ENCODE data around the gene ACIN1. TPM values are rescaled to one million over a fixed set of nuclear protein-coding genes. Genes with fewer than 3 reads are reported as not detected.

Gene ACIN1
- total RNA-seq, 2 experiments from 2014 or later, result 282 to 288 TPM

DNA sequence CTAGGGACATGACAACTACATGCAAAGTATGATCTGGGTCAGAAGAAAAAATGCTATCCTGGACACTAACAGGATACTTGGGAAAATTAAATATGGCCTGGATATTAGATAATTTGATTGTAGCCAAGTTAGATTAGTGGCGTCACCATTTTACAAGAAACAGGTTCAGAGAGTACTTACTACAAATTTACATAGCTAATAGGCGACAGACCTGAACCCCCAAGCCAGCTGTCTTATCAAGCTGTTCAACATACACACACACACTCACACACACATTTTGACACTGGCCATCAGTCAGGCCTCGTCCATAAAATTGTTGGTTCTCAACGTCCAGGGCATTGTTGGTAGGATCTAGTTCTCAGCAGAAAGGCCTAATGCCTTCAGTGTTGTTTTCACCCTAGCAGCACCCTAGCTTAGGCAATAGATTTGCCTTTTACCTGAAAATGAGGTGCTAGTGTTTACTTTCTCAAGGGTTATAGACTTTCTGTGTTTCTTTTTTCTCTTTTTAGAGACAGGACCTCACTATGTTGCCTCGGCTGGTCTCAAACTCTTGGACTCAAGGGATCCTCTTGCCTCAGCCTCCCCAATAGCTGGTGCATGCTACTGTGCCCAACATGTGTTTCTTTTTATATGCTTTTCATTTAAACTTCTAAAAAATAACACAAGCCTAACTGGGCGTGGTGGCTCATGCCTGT, 81.7 kb downstream of the ACIN1 start:
- POLR2A ChIA-PET, result interaction anchor here (1.1 to 1.5 kb wide), 3 partner anchors 8 to 12 kb away, joined by 3 to 7 read pairs (median 5); no protein-coding TSS in a partner anchor
- Mint-ChIP-seq H3K27me3 (no peaks in the 10 kb centered on the region), H3K4me1 (ENCODE audit: low read depth) (peaks cover 27% of the 10 kb centered on the region), H3K4me3 (peak overlapping the region; percentile 16), H3K9me3 (no peaks in the 10 kb centered on the region), H3K27ac (peak overlapping the region; percentile 18), H3K36me3 (ENCODE audit: low read depth) (no peaks in the 10 kb centered on the region)
- TF ChIP-seq, protein P1, sequence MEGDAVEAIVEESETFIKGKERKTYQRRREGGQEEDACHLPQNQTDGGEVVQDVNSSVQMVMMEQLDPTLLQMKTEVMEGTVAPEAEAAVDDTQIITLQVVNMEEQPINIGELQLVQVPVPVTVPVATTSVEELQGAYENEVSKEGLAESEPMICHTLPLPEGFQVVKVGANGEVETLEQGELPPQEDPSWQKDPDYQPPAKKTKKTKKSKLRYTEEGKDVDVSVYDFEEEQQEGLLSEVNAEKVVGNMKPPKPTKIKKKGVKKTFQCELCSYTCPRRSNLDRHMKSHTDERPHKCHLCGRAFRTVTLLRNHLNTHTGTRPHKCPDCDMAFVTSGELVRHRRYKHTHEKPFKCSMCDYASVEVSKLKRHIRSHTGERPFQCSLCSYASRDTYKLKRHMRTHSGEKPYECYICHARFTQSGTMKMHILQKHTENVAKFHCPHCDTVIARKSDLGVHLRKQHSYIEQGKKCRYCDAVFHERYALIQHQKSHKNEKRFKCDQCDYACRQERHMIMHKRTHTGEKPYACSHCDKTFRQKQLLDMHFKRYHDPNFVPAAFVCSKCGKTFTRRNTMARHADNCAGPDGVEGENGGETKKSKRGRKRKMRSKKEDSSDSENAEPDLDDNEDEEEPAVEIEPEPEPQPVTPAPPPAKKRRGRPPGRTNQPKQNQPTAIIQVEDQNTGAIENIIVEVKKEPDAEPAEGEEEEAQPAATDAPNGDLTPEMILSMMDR (IDR thresholded peaks at IDR 0.05), result no peak
- intact Hi-C loops (cut with DNase I, micrococcal nuclease), result no loop called here
- CTCF ChIA-PET, result interaction anchor here (1.1 to 1.9 kb wide), 2 partner anchors 18 to 56 kb away, joined by 4 to 8 read pairs; no protein-coding TSS in a partner anchor
- ATAC-seq (ENCODE audit: poor library complexity) (no peak), DNase-seq (no peak)
- H3K9me3 ChIP-seq (ENCODE audit: control insufficient read depth in 1 of 2, insufficient read depth in 1 of 2, low read length in 2 of 2), result no peaks in the 10 kb centered on the region
- no peaks in the 10 kb centered on the region for H3K36me3 ChIP-seq (ENCODE audit: insufficient read depth, low read length)
- no peak overlapping the region for H3K27ac ChIP-seq (ENCODE audit: low read depth in 1 of 2, low read length in 2 of 2)
- H3K4me1 ChIP-seq (ENCODE audit: insufficient read depth, low read length), result peaks cover 9% of the 10 kb centered on the region
- no peak overlapping the region for H3K4me3 ChIP-seq (ENCODE audit: low read length)
- no peaks in the 10 kb centered on the region for H3K27me3 ChIP-seq (ENCODE audit: control insufficient read depth in 1 of 2, insufficient read depth in 2 of 2, low read length in 2 of 2)

DNA sequence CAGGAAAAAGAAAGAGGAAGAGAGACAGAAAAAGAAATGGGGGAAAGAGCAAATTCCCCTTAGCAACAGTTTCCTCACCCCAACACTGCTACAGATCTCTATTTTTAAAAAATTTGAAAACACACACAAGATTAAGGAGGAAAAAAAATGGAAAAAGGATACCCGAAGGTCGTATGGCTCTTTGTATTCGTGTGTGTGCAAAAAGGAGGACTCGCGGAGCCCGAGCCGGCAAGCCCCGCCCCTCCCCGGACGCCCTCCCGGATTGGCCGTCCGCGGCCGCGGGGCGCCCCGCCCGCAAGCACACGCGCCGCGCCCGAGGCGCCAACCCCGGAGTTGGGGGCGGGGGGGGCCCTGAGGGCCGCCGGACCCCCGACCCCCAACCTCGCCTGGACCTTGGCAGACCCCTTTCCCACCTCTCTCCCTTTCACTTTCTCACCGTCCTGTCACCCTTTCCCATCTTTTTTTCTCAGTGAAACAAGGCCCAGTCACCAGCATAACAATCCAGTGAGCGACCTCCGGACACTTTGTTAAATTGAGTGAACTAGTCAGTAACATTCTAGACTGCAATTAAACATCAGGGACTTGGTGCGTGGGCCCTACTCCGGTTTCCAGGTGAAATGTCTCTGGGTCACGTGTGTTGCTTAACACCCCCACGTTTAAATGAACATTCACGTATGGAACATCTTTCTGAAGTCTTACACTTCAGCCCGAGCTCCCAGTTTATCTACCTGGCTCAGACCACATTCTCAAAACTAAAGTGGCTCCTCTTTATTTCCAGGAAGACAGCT, 84.8 kb downstream of the ACIN1 start, which contains the start of gene C14orf93:
TSS of gene C14orf93 (minus strand) at position 205 of the 788 bp plus-strand sequence. CDS start 11,120 bp downstream, outside the sequence.
- Mint-ChIP-seq H3K9me3 (no peaks in the 10 kb centered on the region), H3K27ac (peak within 1 kb of the TSS; percentile 93), H3K27me3 (no peaks in the 10 kb centered on the region), H3K4me1 (ENCODE audit: low read depth) (peaks cover 48% of the 10 kb centered on the region), H3K36me3 (ENCODE audit: low read depth) (no peaks in the 10 kb centered on the region), H3K4me3 (peak within 1 kb of the TSS; percentile 95)
- DNase-seq (peak; percentile 59 to 87 (median 78)), ATAC-seq (ENCODE audit: poor library complexity) (peak; percentile 21)
- intact Hi-C loops (cut with DNase I, micrococcal nuclease), result loop anchor here (1.0 kb wide), 2 partner anchors 10 to 25 kb away; no protein-coding TSS in a partner anchor
- Histone ChIP-seq H3K27ac (ENCODE audit: low read depth in 1 of 2, low read length in 2 of 2) (peak within 1 kb of the TSS; percentile 59 to 70), H3K36me3 (ENCODE audit: insufficient read depth, low read length) (no peaks in the 10 kb centered on the region), H3K9me3 (ENCODE audit: control insufficient read depth in 1 of 2, insufficient read depth in 1 of 2, low read length in 2 of 2) (no peaks in the 10 kb centered on the region), H3K4me1 (ENCODE audit: insufficient read depth, low read length) (peaks cover 26% of the 10 kb centered on the region), H3K4me3 (ENCODE audit: low read length) (peak within 1 kb of the TSS; percentile 70), H3K27me3 (ENCODE audit: control insufficient read depth in 1 of 2, insufficient read depth in 2 of 2, low read length in 2 of 2) (no peaks in the 10 kb centered on the region)
- TF ChIP-seq, protein P1 (IDR thresholded peaks at IDR 0.05), result no peak
- CTCF ChIA-PET, result interaction anchor here (0.7 to 1.2 kb wide), 2 partner anchors 14 to 24 kb away, joined by 3 to 5 read pairs; no protein-coding TSS in a partner anchor
- POLR2A ChIA-PET, result interaction anchor here (0.7 to 1.3 kb wide), 9 partner anchors 11 to 85 kb away, joined by 3 to 7 read pairs (median 4); partner anchors contain the start of genes ACIN1, AJUBA, C14orf119 and PSMB5

DNA sequence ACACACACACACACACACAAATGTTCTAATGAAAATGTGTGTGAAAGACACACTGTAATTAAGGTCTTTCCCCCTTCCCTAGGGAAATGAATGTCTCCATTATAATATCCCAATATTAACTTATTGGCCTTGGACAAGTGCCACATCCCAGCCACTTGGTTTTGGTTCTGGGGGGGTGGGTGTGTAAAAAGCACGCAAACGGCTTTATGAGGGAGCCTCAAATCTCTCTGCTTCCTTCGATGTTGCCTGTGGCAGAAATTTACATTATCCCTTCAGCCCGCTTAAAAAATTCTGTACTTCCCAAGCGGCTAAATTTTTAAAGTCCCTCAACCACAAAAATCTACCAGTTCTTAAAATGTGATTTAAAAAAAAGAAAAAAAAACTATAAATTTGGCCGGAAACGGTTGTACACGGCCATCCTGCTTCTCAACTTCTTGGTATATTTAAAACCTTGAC, 85.4 kb downstream of the ACIN1 start:
- ATAC-seq (ENCODE audit: poor library complexity) (no peak), DNase-seq (no peak)
- Histone ChIP-seq H3K27ac (ENCODE audit: low read depth in 1 of 2, low read length in 2 of 2) (peak overlapping the region; percentile 56 to 59), H3K9me3 (ENCODE audit: control insufficient read depth in 1 of 2, insufficient read depth in 1 of 2, low read length in 2 of 2) (no peaks in the 10 kb centered on the region), H3K36me3 (ENCODE audit: insufficient read depth, low read length) (no peaks in the 10 kb centered on the region), H3K4me1 (ENCODE audit: insufficient read depth, low read length) (peaks cover 26% of the 10 kb centered on the region), H3K4me3 (ENCODE audit: low read length) (peak overlapping the region; percentile 70), H3K27me3 (ENCODE audit: control insufficient read depth in 1 of 2, insufficient read depth in 2 of 2, low read length in 2 of 2) (no peaks in the 10 kb centered on the region)
- intact Hi-C loops (cut with DNase I, micrococcal nuclease), result no loop called here
- Mint-ChIP-seq H3K9me3 (no peaks in the 10 kb centered on the region), H3K27me3 (no peaks in the 10 kb centered on the region), H3K36me3 (ENCODE audit: low read depth) (no peaks in the 10 kb centered on the region), H3K27ac (peak overlapping the region; percentile 93), H3K4me1 (ENCODE audit: low read depth) (peaks cover 52% of the 10 kb centered on the region), H3K4me3 (peak overlapping the region; percentile 95)
- CTCF ChIA-PET, result interaction anchor here (1.1 kb wide), 1 partner anchor 23 kb away, joined by 4 read pairs; no protein-coding TSS in a partner anchor
- TF ChIP-seq, protein P1 (IDR thresholded peaks at IDR 0.05), result no peak
- POLR2A ChIA-PET, result interaction anchor here (3.9 kb wide), 1 partner anchor 11 kb away, joined by 71 read pairs; no protein-coding TSS in a partner anchor
